ENCODE measurements around the gene CKS1B. TPM values are rescaled to one million over a fixed set of nuclear protein-coding genes. Genes with fewer than 3 reads are reported as not detected.

CKS1B gene
- total and polyA plus RNA-seq, 9 of the 15 experiments (the other 6 are each of a cell fraction or from before 2014, with no cell fraction given) = 215 to 1,103 (median 460) TPM

GRCh38 chr1:155012026-155012546, 37.6 kb downstream of the CKS1B start (continued):
- no peak for TF ChIP-seq ETV6 (IDR thresholded peaks at IDR 0.05; ENCODE audit: borderline replicate concordance in 1 of 2, low read depth in 2 of 2, low read length in 1 of 2)
- no peak for TF ChIP-seq ETV6 (CRISPR knock-in tag; IDR thresholded peaks at IDR 0.05; ENCODE audit: borderline replicate concordance)
- TF ChIP-seq TEAD1 (CRISPR knock-in tag; IDR thresholded peaks at IDR 0.05) = no peak
- TF ChIP-seq CEBPB (tag; IDR thresholded peaks at IDR 0.05) = peak; percentile 50
- no peak for TF ChIP-seq ZBTB9 (CRISPR knock-in tag; IDR thresholded peaks at IDR 0.05)
- TF ChIP-seq RAD21 (CRISPR knock-in tag; conservative IDR thresholded peaks at IDR 0.05 in 1 of 2, IDR thresholded peaks at IDR 0.05 in 1 of 2) = no peak
- peak; percentile 46 for TF ChIP-seq SP2 (IDR thresholded peaks at IDR 0.05; ENCODE audit: extremely low read depth, low read depth, low read length, poor library complexity, severe bottlenecking)
- no peak for TF ChIP-seq ZFP30 (CRISPR knock-in tag; IDR thresholded peaks at IDR 0.05; ENCODE audit: borderline replicate concordance)
- TF ChIP-seq, protein P1, sequence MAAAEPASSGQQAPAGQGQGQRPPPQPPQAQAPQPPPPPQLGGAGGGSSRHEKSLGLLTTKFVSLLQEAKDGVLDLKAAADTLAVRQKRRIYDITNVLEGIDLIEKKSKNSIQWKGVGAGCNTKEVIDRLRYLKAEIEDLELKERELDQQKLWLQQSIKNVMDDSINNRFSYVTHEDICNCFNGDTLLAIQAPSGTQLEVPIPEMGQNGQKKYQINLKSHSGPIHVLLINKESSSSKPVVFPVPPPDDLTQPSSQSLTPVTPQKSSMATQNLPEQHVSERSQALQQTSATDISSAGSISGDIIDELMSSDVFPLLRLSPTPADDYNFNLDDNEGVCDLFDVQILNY (CRISPR knock-in tag; IDR thresholded peaks at IDR 0.05) = no peak
- no peak for TF ChIP-seq ZBTB7A (IDR thresholded peaks at IDR 0.05; ENCODE audit: borderline replicate concordance, control insufficient read depth, low read depth, low read length)
- TF ChIP-seq EGR1 (conservative IDR thresholded peaks at IDR 0.05) = no peak
- TF ChIP-seq NFE2 (IDR thresholded peaks at IDR 0.05; ENCODE audit: low read depth) = no peak
- TF ChIP-seq ZNF311 (CRISPR knock-in tag; IDR thresholded peaks at IDR 0.05) = no peak
- TF ChIP-seq POLR2AphosphoS2 (IDR thresholded peaks at IDR 0.05; ENCODE audit: low read length) = no peak
- TF ChIP-seq, protein P2, sequence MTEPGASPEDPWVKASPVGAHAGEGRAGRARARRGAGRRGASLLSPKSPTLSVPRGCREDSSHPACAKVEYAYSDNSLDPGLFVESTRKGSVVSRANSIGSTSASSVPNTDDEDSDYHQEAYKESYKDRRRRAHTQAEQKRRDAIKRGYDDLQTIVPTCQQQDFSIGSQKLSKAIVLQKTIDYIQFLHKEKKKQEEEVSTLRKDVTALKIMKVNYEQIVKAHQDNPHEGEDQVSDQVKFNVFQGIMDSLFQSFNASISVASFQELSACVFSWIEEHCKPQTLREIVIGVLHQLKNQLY (CRISPR knock-in tag; conservative IDR thresholded peaks at IDR 0.05) = no peak
- 0 out of 2 replicates have a peak, but pooled peaks have one; percentile 29 for TF ChIP-seq RAD51 (IDR thresholded peaks at IDR 0.05; ENCODE audit: borderline replicate concordance, low read depth)
- no peak for TF ChIP-seq ZNF280A (IDR thresholded peaks at IDR 0.05; ENCODE audit: low read depth, partially characterized antibody)
- TF ChIP-seq BRCA1 (IDR thresholded peaks at IDR 0.05) = no peak
- TF ChIP-seq BRCA1 (CRISPR knock-in tag; IDR thresholded peaks at IDR 0.05) = no peak
- TF ChIP-seq, protein P3, sequence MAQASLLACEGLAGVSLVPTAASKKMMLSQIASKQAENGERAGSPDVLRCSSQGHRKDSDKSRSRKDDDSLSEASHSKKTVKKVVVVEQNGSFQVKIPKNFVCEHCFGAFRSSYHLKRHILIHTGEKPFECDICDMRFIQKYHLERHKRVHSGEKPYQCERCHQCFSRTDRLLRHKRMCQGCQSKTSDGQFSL (CRISPR knock-in tag; IDR thresholded peaks at IDR 0.05) = 0 out of 2 replicates have a peak, but pooled peaks have one; percentile 32
- TF ChIP-seq, protein P3 (tag; IDR thresholded peaks at IDR 0.05) = no peak
- TF ChIP-seq CBX3 (IDR thresholded peaks at IDR 0.05; ENCODE audit: borderline replicate concordance in 1 of 2, low read length in 2 of 2) = no peak; a peak in 1 of 3 replicates
- TF ChIP-seq RFX1 (IDR thresholded peaks at IDR 0.05) = peak; percentile 88
- TF ChIP-seq KLF16 (IDR thresholded peaks at IDR 0.05) = no peak
